Small intestine (tissue), 7 donors: Measurements from ENCODE around the gene ECT2L. TPM values are rescaled to one million over a fixed set of nuclear protein-coding genes. Genes with fewer than 3 reads are reported as not detected.

Experiments used
- DNase-seq, 2 donors: peaks; one replicate each; pipeline versions ENCODE4 v3.0.0 to v3.0.0-alpha.2; 2013
- FAIRE-seq: peaks from 2 replicates; lab custom pipeline; 2012; peaks lifted over from hg19 to GRCh38; lab: Jason Lieb, UNC
- H3K27ac ChIP-seq, 3 donors: one replicate each; pipeline ENCODE4 v1.5.1; 2013; ENCODE audit warnings: low read length in 2 of 3, mild to moderate bottlenecking in 2 of 3, control low read depth in 1 of 3, inconsistent platforms in 1 of 3, low read depth in 1 of 3, moderate library complexity in 1 of 3
- H3K27me3 ChIP-seq, 3 donors: one replicate each; pipeline ENCODE4 v1.6.1; 2013; ENCODE audit warnings: low read length in 3 of 3, inconsistent platforms in 1 of 3; ENCODE audit not compliant: control insufficient read depth in 3 of 3, insufficient read depth in 3 of 3
- H3K36me3 ChIP-seq, 3 donors: one replicate each; pipeline ENCODE4 v1.6.1; 2013; ENCODE audit warnings: low read length in 3 of 3, inconsistent platforms in 1 of 3, low read depth in 1 of 3, mild to moderate bottlenecking in 1 of 3, moderate library complexity in 1 of 3; ENCODE audit not compliant: control insufficient read depth in 3 of 3, insufficient read depth in 2 of 3
- H3K4me1 ChIP-seq, 3 donors: one replicate each; pipeline ENCODE4 v1.6.1; 2013; ENCODE audit warnings: low read length in 2 of 3, inconsistent platforms in 1 of 3, low read depth in 1 of 3, mild to moderate bottlenecking in 1 of 3, moderate library complexity in 1 of 3; ENCODE audit not compliant: control insufficient read depth in 3 of 3, insufficient read depth in 2 of 3
- H3K4me3 ChIP-seq, 3 donors: one replicate each; pipeline ENCODE4 v1.5.1; 2013; ENCODE audit warnings: low read length in 3 of 3, control low read depth in 1 of 3, inconsistent platforms in 1 of 3, low read depth in 1 of 3, mild to moderate bottlenecking in 1 of 3, moderate library complexity in 1 of 3
- H3K9me3 ChIP-seq, 2 donors: one replicate each; pipeline ENCODE4 v1.6.1; 2013; ENCODE audit warnings: low read depth in 1 of 2, low read length in 1 of 2; ENCODE audit not compliant: control insufficient read depth in 2 of 2, insufficient read depth in 1 of 2
- WGBS, 3 donors: extraction: QIAGEN DNeasy Blood & Tissue Kit; methylation state at CpG; one replicate each; pipeline ENCODE4 v1.1.7; 2013; 5-methylcytosine and 5-hydroxymethylcytosine counted together
- polyA plus RNA-seq, 4 donors: library from polyadenylated mRNA; stranded (reverse) in 3 of 4; unstranded in 1 of 4; fragments of 200-250 nt in 3 of 4; fragments of 120-200 nt in 1 of 4; gene quantifications; one replicate each; pipeline versions ENCODE4 v1.2.1 to v1.2.3, GENCODE V29; 2013
- donor health status: healthy with polysubstance abuse.
- donor health status: control.
- donor health status: control.
- donor health status: Bipolar disorder and iron deficiency.
- donor health status: healthy.

The ECT2L gene
- polyA plus RNA-seq, 4 donors: 0.16 TPM; not detected in 3

- no peak for FAIRE-seq
- no peak for DNase-seq
- no peak overlapping the region for H3K4me3 ChIP-seq
Measured at GRCh38 chr6:138882369-138883017, 86.6 kb downstream of the ECT2L start.

GRCh38 chr6:138885156-138885819 is 89.4 kb downstream of the ECT2L start:
- H3K4me1 ChIP-seq: no peaks in the 10 kb centered on the region
- FAIRE-seq (no peak), DNase-seq (no peak)
- no peaks in the 10 kb centered on the region for H3K36me3 ChIP-seq
- no peak overlapping the region for H3K27ac ChIP-seq
- 84 to 91% (median 89%) methylated on average over 13 of the region's 13 CpGs for WGBS, 3 donors
- H3K27me3 ChIP-seq: no peaks in the 10 kb centered on the region
- H3K9me3 ChIP-seq: no peaks in the 10 kb centered on the region
- no peak overlapping the region for H3K4me3 ChIP-seq

More at GRCh38 chr6:138882369-138883017, 86.6 kb downstream of the ECT2L start:
- WGBS, 3 donors: 84 to 92% (median 85%) methylated on average over 7 of the region's 7 CpGs
- Histone ChIP-seq H3K27ac (no peak overlapping the region), H3K27me3 (no peaks in the 10 kb centered on the region), H3K36me3 (no peaks in the 10 kb centered on the region), H3K9me3 (no peaks in the 10 kb centered on the region), H3K4me1 (no peaks in the 10 kb centered on the region)

- no peaks in the 10 kb centered on the region for H3K27me3 ChIP-seq
- FAIRE-seq (no peak), DNase-seq (no peak)
- H3K27ac ChIP-seq: no peak overlapping the region
- no peaks in the 10 kb centered on the region for H3K4me1 ChIP-seq
- H3K9me3 ChIP-seq: no peaks in the 10 kb centered on the region
- 84 to 90% (median 85%) methylated on average over 3 of the region's 3 CpGs for WGBS, 3 donors
- H3K36me3 ChIP-seq: peaks cover 0 to 2% (median 0%) of the 10 kb centered on the region in 3 donors
- H3K4me3 ChIP-seq: no peak overlapping the region
Measured at GRCh38 chr6:138891255-138891986, 95.5 kb downstream of the ECT2L start.

- no peak for FAIRE-seq
- no peaks in the 10 kb centered on the region for H3K9me3 ChIP-seq
- H3K36me3 ChIP-seq: peaks cover 2 to 10% (median 5%) of the 10 kb centered on the region in 3 donors
- WGBS, 3 donors: 92 to 95% (median 94%) methylated on average over 8 of the region's 8 CpGs
- H3K4me1 ChIP-seq: no peaks in the 10 kb centered on the region
- no peak for DNase-seq
- H3K27ac ChIP-seq: no peak overlapping the region
- no peak overlapping the region for H3K4me3 ChIP-seq
- H3K27me3 ChIP-seq: no peaks in the 10 kb centered on the region
Measured at GRCh38 chr6:138896104-138896756, 100.3 kb downstream of the ECT2L start.

- no peak overlapping the region for H3K4me3 ChIP-seq
- no peak for DNase-seq
- H3K27me3 ChIP-seq: no peaks in the 10 kb centered on the region
- FAIRE-seq: no peak
- H3K9me3 ChIP-seq: no peaks in the 10 kb centered on the region
- peaks cover 3 to 10% (median 5%) of the 10 kb centered on the region in 3 donors for H3K36me3 ChIP-seq
- no peaks in the 10 kb centered on the region for H3K4me1 ChIP-seq
- no peak overlapping the region for H3K27ac ChIP-seq
Measured at GRCh38 chr6:138897031-138897430, 101.1 kb downstream of the ECT2L start.

GRCh38 chr6:138907167-138907566 is 111.3 kb downstream of the ECT2L start:
- Histone ChIP-seq H3K36me3 (peaks cover 5 to 28% (median 21%) of the 10 kb centered on the region in 3 donors), H3K9me3 (no peaks in the 10 kb centered on the region), H3K27me3 (no peaks in the 10 kb centered on the region), H3K27ac (no peak overlapping the region), H3K4me3 (no peak overlapping the region), H3K4me1 (no peaks in the 10 kb centered on the region)
- WGBS, 3 donors: 46 to 69% (median 68%) methylated on average over 7 of the region's 7 CpGs
- no peak for FAIRE-seq
- DNase-seq: peak in 1 of 2 donors; percentile 3

- H3K9me3 ChIP-seq: no peaks in the 10 kb centered on the region
- no peaks in the 10 kb centered on the region for H3K27me3 ChIP-seq
- no peak overlapping the region for H3K27ac ChIP-seq
- H3K36me3 ChIP-seq: peaks cover 6 to 36% (median 28%) of the 10 kb centered on the region in 3 donors
- no peaks in the 10 kb centered on the region for H3K4me1 ChIP-seq
- H3K4me3 ChIP-seq: no peak overlapping the region
- DNase-seq (no peak), FAIRE-seq (no peak)
- 82 to 89% (median 83%) methylated on average over 4 of the region's 4 CpGs for WGBS, 3 donors
Measured at GRCh38 chr6:138909511-138909910, 113.6 kb downstream of the ECT2L start.

- no peak for DNase-seq
- Histone ChIP-seq H3K9me3 (no peaks in the 10 kb centered on the region), H3K27ac (no peak overlapping the region), H3K4me3 (no peak overlapping the region), H3K36me3 (peaks cover 6 to 38% (median 24%) of the 10 kb centered on the region in 3 donors), H3K4me1 (no peaks in the 10 kb centered on the region), H3K27me3 (no peaks in the 10 kb centered on the region)
- FAIRE-seq: no peak
- WGBS, 3 donors: 94 to 98% (median 95%) methylated on average over 1 of the region's 1 CpG
Measured at GRCh38 chr6:138909975-138910374, 114.1 kb downstream of the ECT2L start.
